ENCODE results near the gene CLDND1.

CLDND1 gene

GRCh38 chr3:98519351-98519750 lies 3.4 kb downstream of the CLDND1 start:
- no peak overlapping the region for H3K4me3 ChIP-seq (ENCODE audit: low read depth, low read length)
- in situ Hi-C loops (cut with HindIII; ENCODE audit: low sequenced_read_pairs): no loop called here
- DNase-seq (ENCODE audit: low read depth): no peak
- no peak for TF ChIP-seq CTCF (IDR thresholded peaks at IDR 0.05; ENCODE audit: low read depth, low read length, missing control alignments)

DNA sequence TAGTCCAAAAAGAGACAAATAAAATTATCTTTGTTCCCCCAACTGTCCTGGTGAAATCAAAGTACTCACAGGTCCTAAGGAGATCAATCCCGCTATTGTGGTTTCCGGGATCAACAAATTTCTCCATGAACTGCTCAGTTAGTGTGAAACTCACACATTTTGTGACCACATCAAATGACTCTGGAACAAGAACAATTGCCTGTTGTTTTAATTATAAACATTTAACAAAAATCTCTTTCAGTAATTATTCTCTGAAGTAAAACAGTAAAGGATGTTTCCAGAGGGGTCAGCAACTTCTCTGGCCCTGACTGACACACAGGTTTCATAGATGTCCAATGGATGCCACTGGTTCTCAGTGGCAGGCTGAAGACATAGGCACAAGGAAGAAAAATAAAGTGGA lies 3.9 kb downstream of the CLDND1 start:
- H3K4me3 ChIP-seq (ENCODE audit: low read depth, low read length): no peak overlapping the region
- in situ Hi-C loops (cut with HindIII; ENCODE audit: low sequenced_read_pairs): no loop called here
- DNase-seq (ENCODE audit: low read depth): no peak
- no peak for TF ChIP-seq CTCF (IDR thresholded peaks at IDR 0.05; ENCODE audit: low read depth, low read length, missing control alignments)

DNA sequence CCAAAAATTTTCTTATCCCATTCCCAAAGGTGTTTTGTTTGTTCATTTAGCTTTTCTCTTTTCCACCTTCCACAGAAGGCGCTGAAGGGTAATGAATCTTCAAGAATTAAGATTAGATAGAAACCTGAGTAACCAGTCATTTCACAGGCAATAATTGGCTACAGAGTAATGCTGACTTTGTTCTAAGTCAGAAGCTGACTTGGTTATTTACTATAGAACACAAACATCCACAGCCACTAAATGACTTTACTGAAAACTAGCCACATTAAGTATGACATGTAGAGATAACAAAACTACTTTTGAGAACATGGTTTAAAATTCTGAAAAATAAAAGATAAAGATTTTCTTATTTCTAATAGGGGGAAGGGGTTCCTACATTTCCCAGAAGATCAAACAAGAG lies 7.8 kb downstream of the CLDND1 start:
- no peak overlapping the region for H3K4me3 ChIP-seq (ENCODE audit: low read depth, low read length)
- in situ Hi-C loops (cut with HindIII; ENCODE audit: low sequenced_read_pairs): no loop called here
- DNase-seq (ENCODE audit: low read depth): no peak
- no peak for TF ChIP-seq CTCF (IDR thresholded peaks at IDR 0.05; ENCODE audit: low read depth, low read length, missing control alignments)

- in situ Hi-C loops (cut with HindIII; ENCODE audit: low sequenced_read_pairs): no loop called here
- no peak for DNase-seq (ENCODE audit: low read depth)
- TF ChIP-seq CTCF (IDR thresholded peaks at IDR 0.05; ENCODE audit: low read depth, low read length, missing control alignments): no peak
- H3K4me3 ChIP-seq (ENCODE audit: low read depth, low read length): no peak overlapping the region
Measured at GRCh38 chr3:98513736-98514135, 9.0 kb downstream of the CLDND1 start.

GRCh38 chr3:98513091-98513511 lies 9.6 kb downstream of the CLDND1 start:
- TF ChIP-seq CTCF (IDR thresholded peaks at IDR 0.05; ENCODE audit: low read depth, low read length, missing control alignments): no peak
- no peak overlapping the region for H3K4me3 ChIP-seq (ENCODE audit: low read depth, low read length)
- no peak for DNase-seq (ENCODE audit: low read depth)
- in situ Hi-C loops (cut with HindIII; ENCODE audit: low sequenced_read_pairs): no loop called here

- in situ Hi-C loops (cut with HindIII; ENCODE audit: low sequenced_read_pairs): no loop called here
- H3K4me3 ChIP-seq (ENCODE audit: low read depth, low read length): no peak overlapping the region
- DNase-seq (ENCODE audit: low read depth): no peak
- TF ChIP-seq CTCF (IDR thresholded peaks at IDR 0.05; ENCODE audit: low read depth, low read length, missing control alignments): no peak
Measured at GRCh38 chr3:98512576-98512975, 10.1 kb downstream of the CLDND1 start.

- H3K4me3 ChIP-seq (ENCODE audit: low read depth, low read length): no peak overlapping the region
- no peak for TF ChIP-seq CTCF (IDR thresholded peaks at IDR 0.05; ENCODE audit: low read depth, low read length, missing control alignments)
- no peak for DNase-seq (ENCODE audit: low read depth)
- in situ Hi-C loops (cut with HindIII; ENCODE audit: low sequenced_read_pairs): no loop called here
Measured at GRCh38 chr3:98508582-98508981, 14.1 kb downstream of the CLDND1 start.

Measured in astrocyte of the cerebellum (primary cell).